ENCODE data around the gene SPG7. TPM values are rescaled to one million over a fixed set of nuclear protein-coding genes. Genes with fewer than 3 reads are reported as not detected.
"Not testable (repeated sequence)": the region's sequence is repeated elsewhere in the genome, so short reads cannot be mapped to it uniquely, and the experiment has no call there.

The SPG7 gene
- total RNA-seq, 1 experiment from 2014 or later = 118 TPM

DNA sequence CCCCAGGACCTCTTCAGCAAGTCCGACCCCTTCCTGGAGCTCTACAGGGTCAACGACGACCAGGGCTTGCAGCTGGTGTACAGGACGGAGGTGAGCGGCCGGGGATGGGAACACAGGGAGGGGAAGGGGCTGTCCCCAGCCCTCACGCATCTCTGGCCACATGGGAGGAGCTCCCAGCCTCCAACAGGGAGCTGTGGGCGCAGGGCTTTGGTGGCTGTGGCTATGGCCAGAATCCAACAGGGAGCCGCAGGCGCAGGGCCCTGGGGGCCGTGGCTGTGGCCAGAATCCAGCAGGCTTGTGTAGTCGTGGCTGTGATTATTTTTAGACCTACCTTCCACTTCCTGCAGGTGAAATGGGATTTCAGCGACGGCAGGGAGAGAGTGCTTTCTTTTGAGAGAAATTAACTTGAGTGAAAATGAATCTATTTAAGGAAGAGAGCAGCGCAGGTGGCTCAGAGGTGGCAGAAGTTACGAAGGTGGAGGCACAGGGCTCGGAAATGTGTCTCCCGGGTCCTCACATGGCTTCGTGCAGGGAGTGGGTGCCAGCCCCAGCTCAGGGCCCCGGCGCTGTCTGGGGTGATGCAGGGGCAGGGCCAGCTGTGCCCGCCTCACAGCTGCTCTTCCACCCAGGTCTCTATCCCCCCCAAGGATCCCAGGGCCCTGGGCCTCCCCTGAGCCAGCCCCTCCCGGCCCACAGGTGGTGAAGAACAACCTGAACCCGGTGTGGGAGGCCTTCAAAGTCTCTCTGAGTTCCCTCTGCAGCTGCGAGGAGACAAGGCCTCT, 76.8 kb downstream of the SPG7 start:
- Histone ChIP-seq H3K27me3 (ENCODE audit: control insufficient read depth, insufficient read depth, low read length) (no peaks in the 10 kb centered on the region), H3K27ac (ENCODE audit: low read length) (no peak overlapping the region), H3K4me1 (ENCODE audit: control insufficient read depth, insufficient read depth, low read length) (peaks cover 11% of the 10 kb centered on the region), H3K36me3 (ENCODE audit: control insufficient read depth, insufficient read depth, low read length) (no peaks in the 10 kb centered on the region; the same call in 1 of the 2 replicates), H3K9me3 (ENCODE audit: control insufficient read depth, insufficient read depth, low read depth, low read length) (no peaks in the 10 kb centered on the region), H3K4me3 (ENCODE audit: low read depth in 2 of 2, low read length in 2 of 2) (no peak overlapping the region)
- ChIA-PET CTCF (interaction anchor here (0.6 kb wide), 1 partner anchor 73 kb away, joined by 12 read pairs; the partner anchor contains the start of genes CHMP1A and SPATA33), POLR2A (no interaction called here)
- no TSS peak for BruUV-seq (replicated peaks)
- ATAC-seq = peak; percentile 43
- TF ChIP-seq CTCF (IDR thresholded peaks at IDR 0.05) = no peak
- TF ChIP-seq POLR2AphosphoS5 (IDR thresholded peaks at IDR 0.05; ENCODE audit: low read depth, low read length) = no peak
- TF ChIP-seq, protein P1, sequence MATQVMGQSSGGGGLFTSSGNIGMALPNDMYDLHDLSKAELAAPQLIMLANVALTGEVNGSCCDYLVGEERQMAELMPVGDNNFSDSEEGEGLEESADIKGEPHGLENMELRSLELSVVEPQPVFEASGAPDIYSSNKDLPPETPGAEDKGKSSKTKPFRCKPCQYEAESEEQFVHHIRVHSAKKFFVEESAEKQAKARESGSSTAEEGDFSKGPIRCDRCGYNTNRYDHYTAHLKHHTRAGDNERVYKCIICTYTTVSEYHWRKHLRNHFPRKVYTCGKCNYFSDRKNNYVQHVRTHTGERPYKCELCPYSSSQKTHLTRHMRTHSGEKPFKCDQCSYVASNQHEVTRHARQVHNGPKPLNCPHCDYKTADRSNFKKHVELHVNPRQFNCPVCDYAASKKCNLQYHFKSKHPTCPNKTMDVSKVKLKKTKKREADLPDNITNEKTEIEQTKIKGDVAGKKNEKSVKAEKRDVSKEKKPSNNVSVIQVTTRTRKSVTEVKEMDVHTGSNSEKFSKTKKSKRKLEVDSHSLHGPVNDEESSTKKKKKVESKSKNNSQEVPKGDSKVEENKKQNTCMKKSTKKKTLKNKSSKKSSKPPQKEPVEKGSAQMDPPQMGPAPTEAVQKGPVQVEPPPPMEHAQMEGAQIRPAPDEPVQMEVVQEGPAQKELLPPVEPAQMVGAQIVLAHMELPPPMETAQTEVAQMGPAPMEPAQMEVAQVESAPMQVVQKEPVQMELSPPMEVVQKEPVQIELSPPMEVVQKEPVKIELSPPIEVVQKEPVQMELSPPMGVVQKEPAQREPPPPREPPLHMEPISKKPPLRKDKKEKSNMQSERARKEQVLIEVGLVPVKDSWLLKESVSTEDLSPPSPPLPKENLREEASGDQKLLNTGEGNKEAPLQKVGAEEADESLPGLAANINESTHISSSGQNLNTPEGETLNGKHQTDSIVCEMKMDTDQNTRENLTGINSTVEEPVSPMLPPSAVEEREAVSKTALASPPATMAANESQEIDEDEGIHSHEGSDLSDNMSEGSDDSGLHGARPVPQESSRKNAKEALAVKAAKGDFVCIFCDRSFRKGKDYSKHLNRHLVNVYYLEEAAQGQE (IDR thresholded peaks at IDR 0.05; ENCODE audit: insufficient read depth in 1 of 2, low read depth in 2 of 2, low read length in 1 of 2) = no peak
- TF ChIP-seq SIN3A (IDR thresholded peaks at IDR 0.05; ENCODE audit: borderline replicate concordance, insufficient read depth, low read depth, low read length) = no peak
- TF ChIP-seq TCF7L2 (IDR thresholded peaks at IDR 0.05; ENCODE audit: low read depth, low read length) = no peak
- in situ Hi-C loops (cut with HindIII; ENCODE audit: low pct_unique_long_range_greater_than_20kb, low sequenced_read_pairs) (no loop called here), intact Hi-C loops (cut with micrococcal nuclease; ENCODE audit: unreplicated experiment) (no loop called here)
- DNase-seq (ENCODE audit: low read depth, low spot score) = no peak

DNA sequence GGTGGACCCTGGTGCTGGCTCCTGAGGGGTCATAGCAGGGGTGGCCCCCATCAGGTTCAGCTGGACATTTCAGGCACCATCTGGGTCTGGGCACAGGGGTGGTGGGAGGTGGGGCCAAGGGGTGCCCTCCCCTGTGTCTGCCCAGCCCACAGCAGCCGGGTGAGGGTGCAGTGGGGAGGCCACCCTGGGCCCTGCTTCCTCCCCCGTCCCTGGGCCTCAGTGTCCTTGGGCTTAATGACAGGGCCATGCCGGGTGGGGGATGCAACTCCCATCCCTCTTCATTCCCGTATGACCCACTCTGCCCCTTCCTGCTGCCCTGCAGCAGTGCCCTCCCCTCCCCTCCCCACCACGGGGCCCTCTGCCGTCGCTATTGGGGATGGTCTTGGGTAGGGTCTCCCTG, 78.0 kb downstream of the SPG7 start:
- TF ChIP-seq SIN3A (IDR thresholded peaks at IDR 0.05; ENCODE audit: borderline replicate concordance, insufficient read depth, low read depth, low read length) (no peak), TCF7L2 (IDR thresholded peaks at IDR 0.05; ENCODE audit: low read depth, low read length) (no peak), POLR2AphosphoS5 (IDR thresholded peaks at IDR 0.05; ENCODE audit: low read depth, low read length) (no peak)
- Histone ChIP-seq H3K27ac (ENCODE audit: low read length) (no peak overlapping the region), H3K4me3 (ENCODE audit: low read depth in 2 of 2, low read length in 2 of 2) (no peak overlapping the region), H3K4me1 (ENCODE audit: control insufficient read depth, insufficient read depth, low read length) (peaks cover 11% of the 10 kb centered on the region), H3K36me3 (ENCODE audit: control insufficient read depth, insufficient read depth, low read length) (no peaks in the 10 kb centered on the region; the same call in 1 of the 2 replicates), H3K9me3 (ENCODE audit: control insufficient read depth, insufficient read depth, low read depth, low read length) (no peaks in the 10 kb centered on the region), H3K27me3 (ENCODE audit: control insufficient read depth, insufficient read depth, low read length) (no peaks in the 10 kb centered on the region)
- no peak for DNase-seq (ENCODE audit: low read depth, low spot score)
- ChIA-PET POLR2A (no interaction called here), CTCF (no interaction called here)
- no TSS peak for BruUV-seq (replicated peaks)
- in situ Hi-C loops (cut with HindIII; ENCODE audit: low pct_unique_long_range_greater_than_20kb, low sequenced_read_pairs) = no loop called here
- intact Hi-C loops (cut with micrococcal nuclease; ENCODE audit: unreplicated experiment) = no loop called here
- ATAC-seq = 0 out of 2 replicates have a peak, but pooled peaks have one; percentile 10

GRCh38 chr16:89586853-89587252, 78.7 kb downstream of the SPG7 start:
- peaks cover 8% of the 10 kb centered on the region for H3K4me1 ChIP-seq (ENCODE audit: control insufficient read depth, insufficient read depth, low read length)
- in situ Hi-C loops (cut with HindIII; ENCODE audit: low pct_unique_long_range_greater_than_20kb, low sequenced_read_pairs) (no loop called here), intact Hi-C loops (cut with micrococcal nuclease; ENCODE audit: unreplicated experiment) (no loop called here)
- no peak; the same call in 1 of the 2 replicates for ATAC-seq
- ChIA-PET POLR2A (no interaction called here), CTCF (no interaction called here)
- no peak for TF ChIP-seq CTCF (IDR thresholded peaks at IDR 0.05)
- no peak for TF ChIP-seq POLR2AphosphoS5 (IDR thresholded peaks at IDR 0.05; ENCODE audit: low read depth, low read length)
- no peak for TF ChIP-seq SIN3A (IDR thresholded peaks at IDR 0.05; ENCODE audit: borderline replicate concordance, insufficient read depth, low read depth, low read length)
- no peak for DNase-seq (ENCODE audit: low read depth, low spot score)
- no TSS peak for BruUV-seq (replicated peaks)
- 0 out of 2 replicates have a peak overlapping the region, but pooled peaks have one; percentile 12 for H3K27ac ChIP-seq (ENCODE audit: low read length)
- H3K36me3 ChIP-seq (ENCODE audit: control insufficient read depth, insufficient read depth, low read length) = no peaks in the 10 kb centered on the region; the same call in 1 of the 2 replicates
- no peak overlapping the region for H3K4me3 ChIP-seq (ENCODE audit: low read depth in 2 of 2, low read length in 2 of 2)
- no peaks in the 10 kb centered on the region for H3K27me3 ChIP-seq (ENCODE audit: control insufficient read depth, insufficient read depth, low read length)
- no peaks in the 10 kb centered on the region for H3K9me3 ChIP-seq (ENCODE audit: control insufficient read depth, insufficient read depth, low read depth, low read length)

- BruUV-seq (replicated peaks); H3K36me3 ChIP-seq (ENCODE audit: control insufficient read depth, insufficient read depth, low read length); H3K9me3 ChIP-seq (ENCODE audit: control insufficient read depth, insufficient read depth, low read depth, low read length); H3K4me3 ChIP-seq (ENCODE audit: low read depth in 2 of 2, low read length in 2 of 2); DNase-seq (ENCODE audit: low read depth, low spot score); H3K27ac ChIP-seq (ENCODE audit: low read length); H3K4me1 ChIP-seq (ENCODE audit: control insufficient read depth, insufficient read depth, low read length); intact Hi-C loops (cut with micrococcal nuclease; ENCODE audit: unreplicated experiment); CTCF ChIA-PET; in situ Hi-C loops (cut with HindIII; ENCODE audit: low pct_unique_long_range_greater_than_20kb, low sequenced_read_pairs); POLR2A ChIA-PET; ATAC-seq; H3K27me3 ChIP-seq (ENCODE audit: control insufficient read depth, insufficient read depth, low read length): not testable (repeated sequence)
Measured at GRCh38 chr16:89587676-89588075, 79.5 kb downstream of the SPG7 start.
